Measurements from ENCODE around the gene ANAPC7.
"Not testable (repeated sequence)": the region's sequence is repeated elsewhere in the genome, so short reads cannot be mapped to it uniquely, and the experiment has no call there.

Gene ANAPC7

DNA sequence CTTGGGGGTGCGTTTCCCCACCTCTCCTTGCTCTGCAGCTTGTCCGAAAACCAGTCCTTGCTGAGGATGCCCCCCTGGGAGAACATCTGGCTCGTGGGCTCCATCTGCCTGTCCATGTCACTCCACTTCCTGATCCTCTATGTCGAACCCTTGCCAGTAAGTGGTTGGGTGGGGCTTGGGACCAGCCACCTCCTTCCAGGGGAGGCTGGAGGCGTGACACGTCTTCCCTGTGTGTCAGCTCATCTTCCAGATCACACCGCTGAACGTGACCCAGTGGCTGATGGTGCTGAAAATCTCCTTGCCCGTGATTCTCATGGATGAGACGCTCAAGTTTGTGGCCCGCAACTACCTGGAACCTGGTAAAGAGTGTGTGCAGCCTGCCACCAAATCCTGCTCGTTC lies 57.5 kb downstream of the ANAPC7 start:
- DNase-seq: no peak

DNA sequence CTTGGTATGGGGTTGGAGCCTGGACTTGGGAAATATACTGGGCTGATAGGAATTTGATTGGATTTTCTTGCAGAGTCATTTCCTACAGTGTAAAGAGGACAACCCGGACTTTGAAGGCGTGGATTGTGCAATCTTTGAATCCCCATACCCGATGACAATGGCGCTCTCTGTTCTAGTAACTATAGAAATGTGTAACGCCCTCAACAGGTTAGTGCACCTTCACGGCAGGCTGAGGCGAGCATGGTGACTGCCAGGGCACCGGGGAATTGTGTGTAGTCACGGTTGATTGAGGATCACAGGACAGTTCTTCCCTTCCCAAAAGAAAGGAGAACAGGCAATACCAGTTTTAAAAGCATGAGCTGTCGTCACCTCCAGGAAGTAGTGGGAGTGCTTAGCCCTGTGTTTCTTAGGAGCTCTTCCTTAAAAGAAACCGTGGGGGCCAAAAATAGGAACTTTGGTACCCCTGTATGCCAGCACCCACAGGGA lies 58.3 kb downstream of the ANAPC7 start:
- DNase-seq: no peak

DNA sequence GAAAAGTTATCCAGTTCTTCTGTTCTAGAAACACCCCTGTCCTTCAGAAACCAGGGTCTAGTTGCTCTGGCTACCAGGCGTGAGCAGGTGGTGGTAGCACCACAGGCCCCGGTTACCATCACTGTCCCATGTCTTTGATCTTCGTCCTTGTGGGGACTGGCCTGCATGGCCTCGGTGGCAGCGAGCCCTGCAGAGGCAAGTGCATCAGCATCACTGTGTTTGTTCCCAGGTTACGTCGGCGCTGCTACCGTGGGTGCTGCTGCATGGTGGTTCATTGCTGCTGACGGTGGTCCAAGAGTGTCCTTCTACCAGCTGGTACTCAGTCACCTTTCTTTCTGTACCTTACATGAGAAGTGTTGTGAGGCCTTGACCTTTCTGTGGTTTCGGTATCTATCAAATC lies 58.9 kb downstream of the ANAPC7 start:
- DNase-seq: no peak

DNA sequence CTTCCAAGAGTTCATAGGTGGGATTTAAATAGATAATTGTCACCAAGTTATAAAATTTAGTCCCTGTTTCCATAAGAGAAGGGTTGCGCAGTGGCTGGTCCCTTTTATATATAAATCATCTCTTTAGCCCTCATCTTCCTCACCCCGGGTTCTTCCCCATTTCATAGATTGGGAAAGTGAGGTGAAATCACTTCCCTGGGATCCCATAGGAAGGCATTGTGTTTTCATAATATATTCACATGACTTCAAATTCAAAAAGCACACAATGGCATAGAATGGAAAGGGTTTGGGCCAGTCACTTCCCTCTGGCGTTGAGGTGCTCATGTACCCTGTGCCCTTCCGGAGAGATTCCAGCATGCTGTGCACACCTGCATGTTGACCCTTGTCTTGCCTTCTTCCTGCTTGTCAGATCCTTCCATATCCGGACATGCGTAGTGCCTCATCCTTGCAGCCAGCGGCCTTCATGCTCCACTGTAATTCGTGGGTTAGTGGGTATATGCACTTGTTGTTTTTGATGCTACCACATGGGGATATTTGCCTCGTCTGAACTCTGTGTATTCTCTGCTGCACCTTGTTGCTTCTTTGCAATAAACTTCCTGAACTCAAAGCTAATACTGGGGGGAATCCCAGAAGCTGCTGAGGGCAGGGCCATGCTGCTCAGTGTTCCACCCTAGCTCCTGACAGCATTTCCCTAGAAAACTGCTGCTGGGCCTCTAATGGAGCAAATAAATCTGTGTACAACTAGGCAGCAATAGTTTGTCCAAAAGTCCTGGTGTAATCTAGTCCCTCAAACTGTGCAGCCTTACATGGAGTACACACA lies 59.6 kb downstream of the ANAPC7 start:
- no peak for DNase-seq

DNA sequence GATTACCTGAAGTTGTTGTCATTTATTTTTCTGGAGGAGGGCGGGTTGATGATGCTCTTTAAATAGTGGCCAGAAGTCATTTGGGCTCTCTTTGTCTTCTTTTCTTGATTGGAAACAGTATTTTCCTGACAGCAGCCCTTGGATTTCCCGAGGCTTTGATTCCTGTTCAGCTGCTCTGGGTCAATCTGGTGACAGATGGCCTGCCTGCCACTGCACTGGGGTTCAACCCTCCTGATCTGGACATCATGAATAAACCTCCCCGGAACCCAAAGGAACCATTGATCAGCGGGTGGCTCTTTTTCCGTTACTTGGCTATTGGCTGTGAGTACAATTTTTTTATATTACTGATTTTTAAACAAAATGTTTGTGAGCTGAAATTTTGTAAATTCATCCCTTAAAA lies 60.4 kb downstream of the ANAPC7 start:
- DNase-seq: no peak

DNA sequence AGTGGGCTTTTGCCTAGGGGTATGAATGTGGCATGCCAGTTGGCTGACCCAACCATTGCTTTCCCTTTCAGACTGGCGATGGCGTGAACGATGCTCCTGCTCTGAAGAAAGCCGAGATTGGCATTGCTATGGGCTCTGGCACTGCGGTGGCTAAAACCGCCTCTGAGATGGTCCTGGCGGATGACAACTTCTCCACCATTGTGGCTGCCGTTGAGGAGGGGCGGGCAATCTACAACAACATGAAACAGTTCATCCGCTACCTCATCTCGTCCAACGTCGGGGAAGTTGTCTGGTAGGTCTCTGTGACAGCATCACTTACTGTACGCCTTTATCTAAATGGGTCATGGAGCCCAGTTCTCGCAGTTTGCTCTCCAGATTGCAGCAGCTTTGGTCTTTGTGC lies 61.4 kb downstream of the ANAPC7 start:
- DNase-seq: no peak

DNA sequence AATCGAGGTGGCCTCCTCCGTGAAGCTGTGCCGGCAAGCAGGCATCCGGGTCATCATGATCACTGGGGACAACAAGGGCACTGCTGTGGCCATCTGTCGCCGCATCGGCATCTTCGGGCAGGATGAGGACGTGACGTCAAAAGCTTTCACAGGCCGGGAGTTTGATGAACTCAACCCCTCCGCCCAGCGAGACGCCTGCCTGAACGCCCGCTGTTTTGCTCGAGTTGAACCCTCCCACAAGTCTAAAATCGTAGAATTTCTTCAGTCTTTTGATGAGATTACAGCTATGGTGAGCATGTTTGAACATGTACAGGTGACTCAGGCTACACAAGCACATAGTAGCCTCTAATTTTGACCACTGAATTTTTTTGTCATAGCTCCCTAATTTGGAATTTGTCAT lies 62.8 kb downstream of the ANAPC7 start:
- no peak for DNase-seq

DNA sequence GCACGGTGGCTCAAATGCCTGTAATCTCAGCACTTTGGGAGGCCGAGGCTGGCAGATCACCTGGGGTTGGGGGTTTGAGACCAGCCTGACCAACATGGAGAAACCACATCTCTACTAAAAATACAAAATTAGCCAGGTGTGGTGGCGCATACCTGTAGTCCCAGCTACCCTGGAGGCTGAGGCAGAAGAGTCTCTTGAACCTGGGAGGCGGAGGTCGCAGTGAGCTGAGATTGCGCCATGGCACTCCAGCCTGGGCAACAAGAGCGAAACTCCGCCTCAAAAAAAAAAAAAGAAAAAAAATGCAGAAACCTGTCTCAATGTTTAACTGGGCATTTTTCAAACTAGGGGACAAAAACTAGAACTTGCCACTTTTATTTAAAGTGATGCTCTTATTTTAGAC lies 63.2 kb downstream of the ANAPC7 start:
- DNase-seq: not testable (repeated sequence)

DNA sequence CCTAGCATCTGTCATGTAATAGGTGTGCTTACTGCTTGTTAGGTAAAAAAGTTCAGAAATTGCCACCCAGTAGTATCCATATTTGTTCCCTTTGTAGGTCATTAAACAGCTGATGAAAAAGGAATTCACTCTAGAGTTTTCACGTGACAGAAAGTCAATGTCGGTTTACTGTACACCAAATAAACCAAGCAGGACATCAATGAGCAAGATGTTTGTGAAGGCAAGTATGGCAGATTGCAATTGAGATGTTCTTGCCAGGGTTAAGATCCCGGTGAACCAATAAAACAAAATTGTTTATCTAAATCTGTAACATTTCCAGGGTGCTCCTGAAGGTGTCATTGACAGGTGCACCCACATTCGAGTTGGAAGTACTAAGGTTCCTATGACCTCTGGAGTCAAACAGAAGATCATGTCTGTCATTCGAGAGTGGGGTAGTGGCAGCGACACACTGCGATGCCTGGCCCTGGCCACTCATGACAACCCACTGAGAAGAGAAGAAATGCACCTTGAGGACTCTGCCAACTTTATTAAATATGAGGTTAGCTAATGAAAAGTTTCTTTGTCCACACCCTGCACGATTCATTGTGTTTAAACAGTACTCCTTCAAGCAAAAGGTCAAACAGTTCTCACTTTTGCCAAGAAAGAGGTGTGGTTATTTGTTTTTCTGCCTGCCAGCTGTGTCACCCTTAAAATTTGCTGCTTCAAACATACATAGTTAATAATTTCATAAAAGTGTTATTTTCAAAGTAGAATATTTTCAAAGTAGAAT lies 64.1 kb downstream of the ANAPC7 start:
- DNase-seq: no peak

DNA sequence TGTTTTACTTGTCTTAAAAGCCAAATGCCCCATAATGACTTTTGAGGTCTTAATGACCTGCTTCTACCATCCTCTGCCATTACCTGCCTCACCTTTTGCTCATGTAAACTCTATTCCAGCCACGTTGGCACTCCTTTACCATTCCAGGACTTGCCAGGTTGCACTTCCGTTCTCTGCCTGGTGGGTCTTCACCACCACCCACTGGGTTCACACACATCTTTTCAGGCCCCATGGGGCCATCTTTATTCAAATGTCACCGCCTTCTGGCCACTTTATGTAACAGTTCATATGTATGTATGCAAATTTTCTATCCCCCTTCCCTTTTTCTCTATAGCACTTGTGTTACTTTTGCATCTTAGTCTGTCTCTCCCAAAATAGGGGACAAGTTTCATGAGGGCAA lies 64.8 kb downstream of the ANAPC7 start:
- DNase-seq: no peak

DNA sequence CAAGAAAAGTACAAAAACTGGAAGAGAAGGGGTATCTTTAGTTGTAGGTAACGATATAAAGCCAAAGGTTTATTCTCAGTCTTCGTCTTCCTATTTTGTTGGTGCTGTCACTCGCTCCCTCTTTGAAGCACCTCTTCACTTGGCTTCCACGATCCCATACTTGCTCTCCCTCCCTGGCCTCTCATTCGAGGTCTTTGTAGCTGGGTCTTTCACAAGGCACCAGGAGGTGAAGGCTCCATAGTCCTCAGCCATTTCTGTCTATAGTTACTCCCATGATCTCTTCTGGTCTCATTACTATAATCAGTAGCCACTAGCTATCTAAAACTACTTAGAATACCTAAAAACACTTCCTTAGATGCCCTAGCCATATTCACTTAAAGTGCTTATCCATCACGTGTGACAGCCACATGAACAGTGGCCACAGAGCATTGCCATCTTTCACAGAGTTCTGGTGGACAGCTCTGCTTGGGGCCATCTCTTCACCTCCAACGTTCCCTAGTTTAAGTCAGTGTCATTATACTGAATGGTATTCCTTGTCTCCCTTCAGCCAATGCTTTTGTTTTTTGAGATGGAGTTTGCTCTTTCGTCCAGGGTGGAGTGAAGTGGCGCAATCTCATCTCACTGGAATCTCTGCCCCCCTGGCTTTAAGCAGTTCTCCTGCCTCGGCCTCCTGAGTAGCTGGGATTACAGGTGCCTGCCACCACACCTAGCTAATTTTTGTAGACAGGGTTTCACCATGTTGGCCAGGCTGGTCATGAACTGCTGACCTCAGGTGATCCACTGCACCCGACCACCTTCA lies 65.4 kb downstream of the ANAPC7 start:
- no peak for DNase-seq

DNA sequence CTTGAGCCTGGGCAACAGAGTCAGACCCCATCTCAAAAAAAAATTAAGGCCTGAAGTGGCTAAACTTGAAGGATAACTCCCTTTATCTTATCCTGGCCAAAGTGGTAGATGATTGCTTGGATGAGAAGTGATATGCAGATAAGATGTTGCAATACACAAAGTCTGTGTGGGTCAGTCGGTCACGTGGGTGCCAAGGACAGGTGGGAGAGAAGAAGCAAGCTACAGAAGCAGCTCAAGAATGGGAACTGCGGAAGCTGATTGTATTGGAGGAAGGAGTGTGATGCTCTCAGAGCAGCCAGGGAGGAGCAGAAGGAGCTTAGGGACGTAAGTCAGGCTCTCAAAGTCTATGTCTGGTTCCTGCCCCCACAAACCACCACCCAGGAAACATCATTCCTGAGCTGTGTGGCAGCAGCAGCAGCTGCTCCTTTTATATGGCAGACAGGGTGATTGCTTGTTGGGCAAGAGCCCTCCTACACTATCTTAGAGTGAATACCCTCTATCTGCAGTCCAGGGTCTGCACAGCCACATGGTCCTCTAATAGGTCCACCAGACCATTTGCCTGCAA lies 67.9 kb downstream of the ANAPC7 start:
- no peak for DNase-seq

DNA sequence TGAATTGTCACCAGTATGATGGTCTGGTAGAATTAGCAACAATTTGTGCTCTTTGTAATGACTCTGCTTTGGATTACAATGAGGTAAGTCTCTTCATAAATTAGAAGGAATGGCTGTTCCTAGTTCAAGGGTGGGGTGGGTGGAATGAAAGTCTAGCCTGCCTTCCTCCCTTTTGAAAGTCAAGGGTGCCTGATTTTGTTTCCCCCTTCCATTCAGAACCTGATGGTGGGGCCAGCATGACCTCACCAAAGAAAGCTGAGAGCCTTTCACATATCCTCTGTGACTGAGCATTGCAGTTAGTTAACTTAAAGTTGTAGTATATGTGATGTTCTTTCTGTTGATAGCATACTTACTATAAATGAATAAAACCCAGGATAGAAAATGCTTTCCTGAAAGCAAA lies 70.3 kb downstream of the ANAPC7 start:
- no peak for DNase-seq

DNA sequence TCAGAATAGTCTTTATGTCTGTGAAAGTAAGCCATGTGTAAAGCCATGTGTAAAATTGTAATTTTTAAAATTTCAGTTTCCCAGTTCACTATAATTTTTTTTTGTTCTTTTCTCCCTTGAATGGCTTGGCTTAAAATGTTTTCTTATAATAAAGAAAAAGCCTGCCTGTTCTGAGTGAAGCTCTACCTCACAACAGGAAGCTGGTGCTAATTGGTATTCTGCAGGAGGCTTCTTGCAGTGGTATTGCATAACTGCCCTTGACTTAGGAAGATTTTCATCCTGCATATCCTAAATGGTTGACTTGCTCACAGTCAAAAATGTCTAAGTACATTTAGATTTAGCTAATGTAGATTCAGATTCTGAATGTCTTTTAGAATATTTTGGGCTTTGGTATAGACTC lies 73.0 kb downstream of the ANAPC7 start:
- no peak for DNase-seq

DNA sequence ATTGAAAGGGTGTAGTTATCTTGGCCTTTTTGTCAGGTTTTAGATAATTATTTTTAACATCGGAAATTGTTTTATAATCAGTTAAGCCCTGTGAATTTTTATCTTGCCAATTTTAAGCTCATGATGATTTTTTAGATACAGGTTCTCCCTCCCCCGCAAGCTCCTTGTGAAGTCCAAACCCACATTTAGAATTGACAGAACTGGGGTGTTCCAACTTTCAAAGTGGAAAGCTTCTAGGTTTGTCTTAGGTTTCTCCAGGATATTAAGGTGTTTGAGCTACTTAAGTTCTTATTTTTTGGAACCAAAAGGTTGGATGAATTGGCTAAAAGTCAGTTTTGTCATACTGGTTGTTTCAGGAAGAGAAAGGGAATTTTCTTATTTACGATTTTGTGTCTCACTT lies 73.4 kb downstream of the ANAPC7 start:
- no peak for DNase-seq

DNA sequence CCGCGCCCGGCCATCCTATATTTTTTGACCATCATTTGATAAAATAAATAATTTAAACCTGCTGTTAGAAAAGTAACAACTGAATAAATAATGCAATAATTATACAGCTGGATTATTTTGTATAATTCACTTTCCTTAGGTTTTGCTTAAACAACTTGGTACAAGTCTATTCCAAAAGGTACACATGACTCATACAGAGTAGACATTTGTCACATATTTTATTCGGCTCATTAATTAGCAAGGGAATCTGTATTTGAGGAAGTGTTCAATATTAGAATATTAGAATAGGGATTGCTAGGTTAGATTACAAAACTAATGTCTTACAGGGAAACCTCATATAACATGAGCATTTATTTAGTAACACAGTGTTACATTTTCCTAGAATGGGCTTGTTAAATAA lies 73.8 kb downstream of the ANAPC7 start:
- no peak for DNase-seq

Data from activated CD4-positive, alpha-beta T cell treated with anti-CD3 and anti-CD28 coated beads, Interleukin-10, Interleukin-2, amounts not matched to agents 100 ng/mL and 50 ng/mL, durations not matched to agents 16 hours and 8 hours (primary cell).